CD14-positive monocyte (primary cell): ENCODE results near the gene ZNF423. TPM values are rescaled to one million over a fixed set of nuclear protein-coding genes. Genes with fewer than 3 reads are reported as not detected.

ENCODE experiments used
- DNase-seq, 3 donors: peaks; one replicate each; pipeline ENCODE4 v3.0.0-alpha.2; 2011 to 2022
- H2AFZ ChIP-seq: 2 replicates; pipeline ENCODE4 v1.6.0; 2012; ENCODE audit warnings: mild to moderate bottlenecking, low read depth, low read length, inconsistent platforms; ENCODE audit not compliant: insufficient read depth, poor library complexity, severe bottlenecking
- H3K27ac ChIP-seq, 2 donors: 1 replicate in 1 of 2; 2 replicates in 1 of 2; pipeline ENCODE4 v1.5.1; 2012 to 2013; ENCODE audit warnings: low read length in 2 of 2, control low read depth in 1 of 2, inconsistent platforms in 1 of 2, low read depth in 1 of 2, mild to moderate bottlenecking in 1 of 2
- H3K27me3 ChIP-seq, 2 donors: one replicate each; pipeline versions ENCODE4 v1.6.0 to v1.6.1; 2011 to 2013; ENCODE audit warnings: low read length in 2 of 2; ENCODE audit not compliant: control insufficient read depth in 2 of 2, insufficient read depth in 2 of 2
- H3K36me3 ChIP-seq, 2 donors: replicated peaks in 1 of 2; 1 replicate in 1 of 2; 2 replicates in 1 of 2; pipeline versions ENCODE4 v1.5.1 to v1.6.1; 2012 to 2013; ENCODE audit warnings: low read length in 2 of 2, control low read depth in 1 of 2, inconsistent platforms in 1 of 2, mild to moderate bottlenecking in 1 of 2; ENCODE audit not compliant: insufficient read depth in 2 of 2, control insufficient read depth in 1 of 2
- H3K4me1 ChIP-seq, 2 donors: 1 replicate in 1 of 2; 2 replicates in 1 of 2; pipeline versions ENCODE4 v1.5.1 to v1.6.1; 2012 to 2013; ENCODE audit warnings: low read length in 2 of 2, control low read depth in 1 of 2, inconsistent platforms in 1 of 2, mild to moderate bottlenecking in 1 of 2, moderate library complexity in 1 of 2; ENCODE audit not compliant: insufficient read depth in 2 of 2, control insufficient read depth in 1 of 2
- H3K4me2 ChIP-seq: replicated peaks from 2 replicates; pipeline ENCODE3; 2012; ENCODE audit warnings: low read length, moderate library complexity, mild to moderate bottlenecking; ENCODE audit not compliant: poor library complexity, severe bottlenecking; ENCODE audit errors: extremely low read depth
- H3K4me3 ChIP-seq, 3 experiments: fragments of 200-600 bp in 1 of 3; sonication (generic) in 1 of 3; replicated peaks in 1 of 3; 1 replicate in 2 of 3; 2 replicates in 1 of 3; pipeline ENCODE4 v1.5.1; 2011 to 2013; ENCODE audit warnings: low read length in 3 of 3, mild to moderate bottlenecking in 3 of 3, control low read depth in 2 of 3, low read depth in 2 of 3, inconsistent platforms in 1 of 3, moderate library complexity in 1 of 3
- H3K79me2 ChIP-seq: 2 replicates; pipeline ENCODE4 v1.6.0; 2012; ENCODE audit warnings: mild to moderate bottlenecking, control low read depth, inconsistent platforms, low read length, moderate library complexity; ENCODE audit not compliant: insufficient read depth
- H3K9ac ChIP-seq: 2 replicates; pipeline ENCODE4 v1.6.0; 2017; ENCODE audit warnings: low read length, mild to moderate bottlenecking; ENCODE audit not compliant: insufficient read depth, poor library complexity, severe bottlenecking
- H3K9me3 ChIP-seq, 2 donors: replicated peaks in 1 of 2; 1 replicate in 1 of 2; 2 replicates in 1 of 2; pipeline versions ENCODE4 v1.5.1 to v1.6.1; 2012 to 2013; ENCODE audit warnings: low read length in 2 of 2, control low read depth in 1 of 2; ENCODE audit not compliant: control insufficient read depth in 1 of 2, insufficient read depth in 1 of 2
- H4K20me1 ChIP-seq: 2 replicates; pipeline ENCODE4 v1.6.0; 2012; ENCODE audit warnings: mild to moderate bottlenecking, low read length, control low read depth, moderate library complexity; ENCODE audit not compliant: insufficient read depth
- H3K27ac Mint-ChIP-seq, 7 donors: one replicate each; pipeline ENCODE4 v1.8.0; 2020; ENCODE audit warnings: mild to moderate bottlenecking in 7 of 7, mixed read lengths in 7 of 7, moderate library complexity in 6 of 7, inconsistent platforms in 2 of 7
- H3K27me3 Mint-ChIP-seq, 3 donors: one replicate each; pipeline ENCODE4 v1.8.0; 2021 to 2022; ENCODE audit warnings: low read depth in 3 of 3, mild to moderate bottlenecking in 3 of 3, mixed read lengths in 3 of 3, moderate library complexity in 3 of 3, inconsistent platforms in 1 of 3
- H3K36me3 Mint-ChIP-seq, 2 donors: one replicate each; pipeline ENCODE4 v1.8.0; 2020; ENCODE audit warnings: mixed read lengths in 2 of 2, inconsistent platforms in 1 of 2, mild to moderate bottlenecking in 1 of 2
- H3K4me1 Mint-ChIP-seq: one replicate; pipeline ENCODE4 v1.8.0; 2020; ENCODE audit warnings: mild to moderate bottlenecking, mixed read lengths
- H3K4me3 Mint-ChIP-seq, 2 donors: one replicate each; pipeline ENCODE4 v1.8.0; 2020; ENCODE audit warnings: mild to moderate bottlenecking in 2 of 2, mixed read lengths in 2 of 2, moderate library complexity in 1 of 2
- H3K9me3 Mint-ChIP-seq, 7 donors: one replicate each; pipeline ENCODE4 v1.8.0; 2020 to 2022; ENCODE audit warnings: mixed read lengths in 7 of 7, mild to moderate bottlenecking in 6 of 7, moderate library complexity in 6 of 7, inconsistent platforms in 2 of 7
- WGBS: methylation state at CpG from one replicate; pipeline ENCODE4 v1.1.5; 2013; ENCODE audit warnings: missing lambda C conversion rate; ENCODE audit not compliant: insufficient coverage; 5-methylcytosine and 5-hydroxymethylcytosine counted together
- intact Hi-C, 2 donors: fragments of 100-400 bp; cut with micrococcal nuclease; formaldehyde crosslinking; loops; one replicate each; pipeline versions ENCODE4 v1.15.0 to v1.15.1; 2023
- polyA plus RNA-seq, 3 donors: library from polyadenylated mRNA; depleted of rRNA in 1 of 3; unstranded in 2 of 3; stranded (reverse) in 1 of 3; fragments of 300-500 nt in 2 of 3; fragments of >200 nt in 1 of 3; fragmentation: Illumina TruSeq in 2 of 3; gene quantifications; 1 replicate in 2 of 3; 2 replicates in 1 of 3; pipeline ENCODE4 v1.2.3, GENCODE V29; 2012 to 2021
- TF ChIP-seq, protein P1 (sequence below): fragments of 200-600 bp; IDR thresholded peaks from one replicate; pipeline ENCODE4 v1.8.0; 2022; ENCODE audit warnings: antibody characterized with exemption, mild to moderate bottlenecking

Gene ZNF423
- polyA plus RNA-seq, 3 donors = not detected

- Histone ChIP-seq H2AFZ (no peak overlapping the region), H4K20me1 (no peaks in the 10 kb centered on the region), H3K4me2 (no peak overlapping the region), H3K9ac (no peak overlapping the region), H3K9me3 (no peaks in the 10 kb centered on the region), H3K27me3 (no peaks in the 10 kb centered on the region), H3K4me1 (no peaks in the 10 kb centered on the region), H3K27ac (no peak overlapping the region), H3K4me3 (no peak overlapping the region), H3K36me3 (no peaks in the 10 kb centered on the region), H3K79me2 (no peaks in the 10 kb centered on the region)
- Mint-ChIP-seq H3K36me3 (no peaks in the 10 kb centered on the region), H3K9me3 (peaks cover 0 to 1% (median 0%) of the 10 kb centered on the region in 7 donors), H3K4me1 (no peaks in the 10 kb centered on the region), H3K4me3 (no peak overlapping the region), H3K27ac (peak overlapping the region in 1 of 7 donors; percentile 23), H3K27me3 (peaks cover 0 to 5% (median 2%) of the 10 kb centered on the region in 3 donors)
- WGBS = 92% methylated on average over 2 of the region's 4 CpGs
- intact Hi-C loops = no loop called here
- TF ChIP-seq, protein P1, sequence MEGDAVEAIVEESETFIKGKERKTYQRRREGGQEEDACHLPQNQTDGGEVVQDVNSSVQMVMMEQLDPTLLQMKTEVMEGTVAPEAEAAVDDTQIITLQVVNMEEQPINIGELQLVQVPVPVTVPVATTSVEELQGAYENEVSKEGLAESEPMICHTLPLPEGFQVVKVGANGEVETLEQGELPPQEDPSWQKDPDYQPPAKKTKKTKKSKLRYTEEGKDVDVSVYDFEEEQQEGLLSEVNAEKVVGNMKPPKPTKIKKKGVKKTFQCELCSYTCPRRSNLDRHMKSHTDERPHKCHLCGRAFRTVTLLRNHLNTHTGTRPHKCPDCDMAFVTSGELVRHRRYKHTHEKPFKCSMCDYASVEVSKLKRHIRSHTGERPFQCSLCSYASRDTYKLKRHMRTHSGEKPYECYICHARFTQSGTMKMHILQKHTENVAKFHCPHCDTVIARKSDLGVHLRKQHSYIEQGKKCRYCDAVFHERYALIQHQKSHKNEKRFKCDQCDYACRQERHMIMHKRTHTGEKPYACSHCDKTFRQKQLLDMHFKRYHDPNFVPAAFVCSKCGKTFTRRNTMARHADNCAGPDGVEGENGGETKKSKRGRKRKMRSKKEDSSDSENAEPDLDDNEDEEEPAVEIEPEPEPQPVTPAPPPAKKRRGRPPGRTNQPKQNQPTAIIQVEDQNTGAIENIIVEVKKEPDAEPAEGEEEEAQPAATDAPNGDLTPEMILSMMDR = no peak
- no peak for DNase-seq
Observed at GRCh38 chr16:49775581-49775980, 80.3 kb downstream of the ZNF423 start.

GRCh38 chr16:49775018-49775417, 80.9 kb downstream of the ZNF423 start:
- Histone ChIP-seq H3K36me3 (no peaks in the 10 kb centered on the region), H3K27me3 (no peaks in the 10 kb centered on the region), H3K9me3 (no peaks in the 10 kb centered on the region), H3K4me1 (no peaks in the 10 kb centered on the region), H3K27ac (no peak overlapping the region), H3K4me3 (no peak overlapping the region), H3K4me2 (no peak overlapping the region), H4K20me1 (no peaks in the 10 kb centered on the region), H3K79me2 (no peaks in the 10 kb centered on the region), H2AFZ (no peak overlapping the region), H3K9ac (no peak overlapping the region)
- Mint-ChIP-seq H3K9me3 (peaks cover 0 to 1% (median 0%) of the 10 kb centered on the region in 7 donors), H3K4me1 (no peaks in the 10 kb centered on the region), H3K27ac (no peak overlapping the region), H3K27me3 (peaks cover 0 to 5% (median 2%) of the 10 kb centered on the region in 3 donors), H3K36me3 (no peaks in the 10 kb centered on the region), H3K4me3 (no peak overlapping the region)
- DNase-seq = no peak
- WGBS = 100% methylated on average over 2 of the region's 4 CpGs
- intact Hi-C loops = no loop called here
- TF ChIP-seq, protein P1 = no peak
